NCI-H2029 (cell line): ENCODE measurements around the gene APOD.
"Not testable (repeated sequence)": the region's sequence is repeated elsewhere in the genome, so short reads cannot be mapped to it uniquely, and the experiment has no call there.

Experiments used
- DNase-seq: peaks from one replicate; lab custom pipeline; 2025; lab: John Stamatoyannopoulos, UW

The APOD gene

GRCh38 chr3:195617784-195618659 lies 34.3 kb upstream of the APOD start:
- not testable (repeated sequence) for DNase-seq

GRCh38 chr3:195617134-195617533 lies 33.4 kb upstream of the APOD start:
- not testable (repeated sequence) for DNase-seq

- DNase-seq: no peak
Measured at GRCh38 chr3:195616681-195617080, 32.9 kb upstream of the APOD start.

GRCh38 chr3:195615952-195616537 lies 32.3 kb upstream of the APOD start:
- not testable (repeated sequence) for DNase-seq

GRCh38 chr3:195614672-195615504 lies 31.1 kb upstream of the APOD start:
- not testable (repeated sequence) for DNase-seq

GRCh38 chr3:195613468-195614069 lies 29.8 kb upstream of the APOD start:
- DNase-seq: no peak

- no peak for DNase-seq
Measured at GRCh38 chr3:195612075-195612800, 28.5 kb upstream of the APOD start.

GRCh38 chr3:195609229-195609628 lies 25.5 kb upstream of the APOD start:
- DNase-seq: no peak

GRCh38 chr3:195601785-195602184 lies 18.0 kb upstream of the APOD start:
- not testable (repeated sequence) for DNase-seq

- DNase-seq: no peak
Measured at GRCh38 chr3:195601382-195601781, 17.6 kb upstream of the APOD start.

- not testable (repeated sequence) for DNase-seq
Measured at GRCh38 chr3:195599926-195600325, 16.2 kb upstream of the APOD start.

GRCh38 chr3:195599516-195599915 lies 15.8 kb upstream of the APOD start:
- not testable (repeated sequence) for DNase-seq

- DNase-seq: no peak
Measured at GRCh38 chr3:195597848-195598247, 14.1 kb upstream of the APOD start.

- DNase-seq: no peak
Measured at GRCh38 chr3:195597229-195597628, 13.5 kb upstream of the APOD start.

- DNase-seq: no peak
Measured at GRCh38 chr3:195596765-195597171, 13.0 kb upstream of the APOD start.

GRCh38 chr3:195595785-195596531 lies 12.2 kb upstream of the APOD start:
- no peak for DNase-seq

GRCh38 chr3:195591852-195592251 lies 8.1 kb upstream of the APOD start:
- DNase-seq: no peak

GRCh38 chr3:195591220-195591619 lies 7.5 kb upstream of the APOD start:
- DNase-seq: no peak

GRCh38 chr3:195590381-195590780 lies 6.6 kb upstream of the APOD start:
- DNase-seq: not testable (repeated sequence)

- DNase-seq: not testable (repeated sequence)
Measured at GRCh38 chr3:195589796-195590195, 6.1 kb upstream of the APOD start.

- no peak for DNase-seq
Measured at GRCh38 chr3:195587824-195588223, 4.1 kb upstream of the APOD start.
